ENCODE data around the gene FANCD2OS.

DNA sequence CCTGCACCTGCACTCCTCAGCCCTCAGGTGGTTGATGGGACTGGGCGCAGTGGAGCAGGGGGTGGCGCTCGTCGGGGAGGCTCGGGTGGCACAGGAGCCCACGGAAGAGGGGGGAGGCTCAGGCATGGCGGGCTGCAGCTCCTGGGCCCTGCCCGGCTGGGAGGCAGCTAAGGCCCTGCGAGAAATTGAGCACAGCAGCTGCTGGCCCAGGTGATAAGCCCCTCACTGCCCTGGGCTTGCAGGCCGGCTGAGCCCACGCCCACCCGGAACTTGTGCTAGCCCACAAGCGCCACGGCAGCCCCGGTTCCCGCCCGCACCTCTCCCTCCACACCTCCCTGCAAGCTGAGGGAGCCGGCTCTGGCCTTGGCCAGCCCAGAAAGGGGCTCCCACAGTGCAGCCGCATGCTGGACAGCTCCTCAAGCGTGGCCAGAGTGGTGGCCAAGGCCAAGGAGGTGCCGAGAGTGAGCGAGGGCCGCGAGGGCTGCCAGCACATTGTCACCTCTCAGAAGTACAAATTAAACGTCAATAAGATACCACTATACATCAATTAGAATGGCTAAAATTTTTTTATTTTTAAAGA is 28.5 kb upstream of the FANCD2OS start:
- TF ChIP-seq, protein P1, sequence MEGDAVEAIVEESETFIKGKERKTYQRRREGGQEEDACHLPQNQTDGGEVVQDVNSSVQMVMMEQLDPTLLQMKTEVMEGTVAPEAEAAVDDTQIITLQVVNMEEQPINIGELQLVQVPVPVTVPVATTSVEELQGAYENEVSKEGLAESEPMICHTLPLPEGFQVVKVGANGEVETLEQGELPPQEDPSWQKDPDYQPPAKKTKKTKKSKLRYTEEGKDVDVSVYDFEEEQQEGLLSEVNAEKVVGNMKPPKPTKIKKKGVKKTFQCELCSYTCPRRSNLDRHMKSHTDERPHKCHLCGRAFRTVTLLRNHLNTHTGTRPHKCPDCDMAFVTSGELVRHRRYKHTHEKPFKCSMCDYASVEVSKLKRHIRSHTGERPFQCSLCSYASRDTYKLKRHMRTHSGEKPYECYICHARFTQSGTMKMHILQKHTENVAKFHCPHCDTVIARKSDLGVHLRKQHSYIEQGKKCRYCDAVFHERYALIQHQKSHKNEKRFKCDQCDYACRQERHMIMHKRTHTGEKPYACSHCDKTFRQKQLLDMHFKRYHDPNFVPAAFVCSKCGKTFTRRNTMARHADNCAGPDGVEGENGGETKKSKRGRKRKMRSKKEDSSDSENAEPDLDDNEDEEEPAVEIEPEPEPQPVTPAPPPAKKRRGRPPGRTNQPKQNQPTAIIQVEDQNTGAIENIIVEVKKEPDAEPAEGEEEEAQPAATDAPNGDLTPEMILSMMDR (IDR thresholded peaks at IDR 0.05), result no peak
- TF ChIP-seq POLR2A (IDR thresholded peaks at IDR 0.05; ENCODE audit: low read length) (no peak), NPAS2 (CRISPR knock-in tag; IDR thresholded peaks at IDR 0.05; ENCODE audit: borderline replicate concordance) (no peak), FOSL2 (IDR thresholded peaks at IDR 0.05) (no peak), FOSL2 (CRISPR knock-in tag; IDR thresholded peaks at IDR 0.05) (no peak), ZFP36 (IDR thresholded peaks at IDR 0.05; ENCODE audit: borderline replicate concordance, partially characterized antibody) (no peak), EP300 (IDR thresholded peaks at IDR 0.05) (no peak)

Data from A549 (cell line).